Measurements from ENCODE around the gene LMBRD2.

DNA sequence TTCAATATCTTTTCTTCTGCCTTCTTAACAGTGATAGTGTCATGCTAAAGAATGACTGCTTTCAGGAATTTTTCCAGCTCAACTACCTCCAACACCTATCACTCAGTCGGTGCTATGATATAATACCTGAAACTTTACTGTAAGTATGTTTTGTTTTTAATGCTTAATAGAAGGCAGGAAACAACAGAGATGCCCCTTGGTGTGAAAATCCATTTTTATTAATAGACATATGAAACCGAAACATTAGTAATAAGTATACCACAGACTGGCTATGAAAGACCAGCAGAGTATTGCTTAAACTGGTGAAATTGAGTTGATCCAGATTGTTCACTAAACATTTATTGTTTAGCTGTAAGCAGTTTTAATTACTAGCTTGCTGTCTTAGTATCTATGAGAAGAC is 25.5 kb upstream of the LMBRD2 start:
- TF ChIP-seq, protein P1, sequence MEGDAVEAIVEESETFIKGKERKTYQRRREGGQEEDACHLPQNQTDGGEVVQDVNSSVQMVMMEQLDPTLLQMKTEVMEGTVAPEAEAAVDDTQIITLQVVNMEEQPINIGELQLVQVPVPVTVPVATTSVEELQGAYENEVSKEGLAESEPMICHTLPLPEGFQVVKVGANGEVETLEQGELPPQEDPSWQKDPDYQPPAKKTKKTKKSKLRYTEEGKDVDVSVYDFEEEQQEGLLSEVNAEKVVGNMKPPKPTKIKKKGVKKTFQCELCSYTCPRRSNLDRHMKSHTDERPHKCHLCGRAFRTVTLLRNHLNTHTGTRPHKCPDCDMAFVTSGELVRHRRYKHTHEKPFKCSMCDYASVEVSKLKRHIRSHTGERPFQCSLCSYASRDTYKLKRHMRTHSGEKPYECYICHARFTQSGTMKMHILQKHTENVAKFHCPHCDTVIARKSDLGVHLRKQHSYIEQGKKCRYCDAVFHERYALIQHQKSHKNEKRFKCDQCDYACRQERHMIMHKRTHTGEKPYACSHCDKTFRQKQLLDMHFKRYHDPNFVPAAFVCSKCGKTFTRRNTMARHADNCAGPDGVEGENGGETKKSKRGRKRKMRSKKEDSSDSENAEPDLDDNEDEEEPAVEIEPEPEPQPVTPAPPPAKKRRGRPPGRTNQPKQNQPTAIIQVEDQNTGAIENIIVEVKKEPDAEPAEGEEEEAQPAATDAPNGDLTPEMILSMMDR (IDR thresholded peaks at IDR 0.05; ENCODE audit: extremely low read depth in 1 of 2, insufficient read depth in 1 of 2, low read depth in 1 of 2, low read length in 2 of 2): no peak
- TF ChIP-seq POLR2A (IDR thresholded peaks at IDR 0.05; ENCODE audit: low read depth, low read length): no peak

Data from endothelial cell of umbilical vein (primary cell).